Fibroblast of peridontal ligament (primary cell): Measurements from ENCODE around the gene THADA.

ENCODE experiments used
- DNase-seq: peaks from one replicate; pipeline ENCODE4 v3.0.0-alpha.2; 2010; ENCODE audit errors: extremely low read depth

The THADA gene

DNA sequence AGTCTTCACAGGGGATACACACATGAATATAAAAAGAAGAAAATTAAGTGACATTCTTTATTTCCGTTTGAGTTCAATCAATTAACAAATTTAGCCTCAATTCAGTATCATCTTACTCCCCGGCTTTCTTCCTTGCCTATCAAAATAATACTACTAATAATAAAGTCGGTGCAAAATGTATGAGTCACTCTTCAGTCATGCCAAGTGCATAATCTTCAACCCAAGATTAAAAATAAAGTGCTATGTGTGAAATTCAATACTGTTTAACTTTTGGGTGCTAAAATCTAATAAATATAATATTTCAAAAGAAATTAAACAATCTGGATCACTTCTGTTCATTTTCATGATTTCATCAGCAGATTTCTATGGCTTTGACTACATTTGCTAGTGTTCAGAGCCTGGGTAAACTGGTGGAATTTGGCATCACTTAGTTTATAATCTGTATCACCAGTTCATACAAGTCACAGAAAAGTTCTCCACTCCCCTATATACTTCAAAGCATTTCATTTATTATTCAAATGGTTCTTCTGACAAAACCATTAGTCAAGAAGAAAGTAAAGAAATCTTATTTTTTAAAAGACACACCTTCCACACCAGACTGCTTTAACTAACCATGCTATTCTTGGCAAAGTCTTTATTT is 183.6 kb downstream of the THADA start:
- DNase-seq: no peak

DNA sequence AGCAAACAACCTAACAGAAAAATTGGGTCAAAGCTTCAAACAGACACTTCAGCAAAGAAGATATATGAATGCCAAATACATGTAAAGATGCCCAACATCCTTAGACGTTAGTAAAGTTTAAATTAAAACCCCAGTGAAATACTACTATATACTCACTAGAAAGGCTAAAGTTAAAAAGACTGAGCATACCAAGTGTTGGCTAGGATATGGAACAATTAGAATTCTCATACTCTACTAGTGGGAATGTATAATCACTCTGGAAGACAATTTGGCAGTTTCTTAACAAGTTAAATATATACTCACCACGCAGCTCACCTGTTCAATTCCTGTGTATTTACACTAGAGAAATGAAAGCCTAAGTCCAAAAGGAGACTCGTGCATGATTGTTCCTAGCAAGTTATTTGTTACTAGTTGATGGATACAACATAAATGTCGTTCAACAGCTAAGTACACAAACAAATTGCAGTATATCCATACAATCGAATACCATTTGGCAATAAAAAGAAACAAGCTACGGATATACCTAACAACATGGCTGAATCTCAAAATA is 185.7 kb downstream of the THADA start:
- DNase-seq: no peak

DNA sequence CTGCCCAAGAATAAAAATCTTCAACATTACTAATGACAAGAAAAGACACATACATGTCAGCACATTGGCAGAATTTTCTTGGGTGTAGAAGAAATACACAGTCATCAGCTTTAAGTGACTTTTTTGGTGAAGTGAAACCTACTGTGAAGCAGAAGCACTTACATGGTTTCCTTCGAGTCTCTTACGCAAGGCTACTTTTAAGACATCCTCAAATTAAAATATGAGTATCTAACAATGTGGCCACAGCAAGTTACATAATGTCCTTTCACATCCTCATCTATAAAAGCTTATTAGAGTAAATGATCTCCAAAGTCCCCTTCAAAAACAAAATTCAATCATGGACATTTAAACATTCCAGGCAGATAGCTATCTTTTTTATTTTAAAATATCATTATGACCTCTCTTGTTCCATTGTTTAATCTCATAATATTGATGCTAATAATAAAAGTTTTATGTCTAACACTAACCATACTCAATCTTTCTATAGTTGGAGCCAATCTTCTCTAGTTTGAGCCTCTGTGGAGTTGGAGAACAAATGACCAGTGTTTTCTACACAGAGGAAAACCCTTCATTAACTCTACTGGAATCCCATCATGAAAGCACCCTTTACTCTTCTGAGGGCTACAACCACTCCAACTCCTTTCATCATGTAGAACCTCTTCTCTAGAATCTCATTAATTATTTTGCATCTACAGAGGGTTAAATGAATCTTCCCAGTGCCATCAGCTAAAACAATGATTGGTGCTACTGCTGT is 187.3 kb downstream of the THADA start:
- DNase-seq: peak; percentile 30

DNA sequence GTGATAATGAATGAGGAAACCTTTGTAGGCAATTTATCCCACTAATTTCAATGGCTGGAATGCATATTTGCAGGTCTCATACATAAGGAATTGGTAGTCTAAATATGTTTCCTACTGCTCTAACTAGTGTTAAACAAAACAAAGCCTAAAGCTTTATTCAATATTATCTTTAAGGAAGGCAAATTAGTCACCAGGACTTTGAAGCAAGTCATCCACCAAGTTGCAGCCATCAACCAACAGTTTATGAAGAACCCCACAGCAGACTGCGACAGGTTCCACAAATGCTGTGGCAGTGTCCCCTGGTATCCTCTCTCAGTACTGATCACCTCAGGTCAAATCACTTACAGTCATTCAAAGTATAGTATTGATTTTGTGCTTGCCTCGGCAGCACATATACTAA is 187.9 kb downstream of the THADA start:
- DNase-seq: no peak

DNA sequence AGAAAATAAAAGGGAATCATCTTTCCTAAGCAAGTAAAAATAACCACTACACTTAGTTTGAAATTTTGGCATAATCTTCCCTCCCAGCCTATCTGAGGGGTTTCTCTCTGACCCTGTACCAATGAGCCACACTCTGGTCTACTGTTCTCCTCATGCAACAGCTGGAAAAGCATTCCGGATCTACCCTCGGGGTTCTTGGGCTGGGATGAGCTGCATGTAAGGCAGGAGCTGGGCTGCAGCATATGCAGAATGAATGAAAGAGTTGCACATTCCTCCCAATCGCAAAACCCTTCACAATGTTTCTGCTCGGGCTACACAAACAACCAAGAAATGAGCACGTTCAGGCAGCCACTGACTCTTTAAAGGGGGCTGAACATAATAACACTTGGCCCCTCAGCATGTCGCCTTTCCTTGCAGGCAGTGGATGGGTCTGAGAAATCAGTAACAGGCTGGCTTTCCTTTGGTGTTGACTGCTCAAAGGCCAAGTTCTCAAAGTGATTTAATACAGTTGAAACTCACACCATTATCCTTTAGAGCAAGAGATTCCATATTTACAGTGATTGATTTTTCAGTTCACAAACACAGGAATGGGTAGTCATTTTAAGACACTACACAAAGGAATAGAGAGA is 189.1 kb downstream of the THADA start:
- DNase-seq: no peak

DNA sequence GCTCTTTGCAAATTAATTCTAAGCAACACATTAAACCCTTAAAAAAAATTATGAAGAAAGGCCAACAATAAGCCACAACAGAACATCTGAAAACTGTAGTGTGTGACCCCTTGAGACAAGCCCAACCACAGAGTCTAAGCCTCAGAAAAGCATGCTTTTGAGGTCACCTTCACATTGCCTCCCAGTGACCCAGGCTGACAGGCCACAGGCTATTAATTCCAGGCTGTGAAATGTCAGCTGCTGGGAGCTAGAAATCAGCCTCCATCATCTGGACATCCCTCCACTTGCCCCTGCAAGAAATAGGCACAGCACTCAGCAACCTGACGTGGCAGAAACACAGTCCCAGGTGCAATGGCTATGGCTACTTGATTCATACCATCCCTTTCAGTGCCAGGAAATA is 190.0 kb downstream of the THADA start:
- DNase-seq: no peak

DNA sequence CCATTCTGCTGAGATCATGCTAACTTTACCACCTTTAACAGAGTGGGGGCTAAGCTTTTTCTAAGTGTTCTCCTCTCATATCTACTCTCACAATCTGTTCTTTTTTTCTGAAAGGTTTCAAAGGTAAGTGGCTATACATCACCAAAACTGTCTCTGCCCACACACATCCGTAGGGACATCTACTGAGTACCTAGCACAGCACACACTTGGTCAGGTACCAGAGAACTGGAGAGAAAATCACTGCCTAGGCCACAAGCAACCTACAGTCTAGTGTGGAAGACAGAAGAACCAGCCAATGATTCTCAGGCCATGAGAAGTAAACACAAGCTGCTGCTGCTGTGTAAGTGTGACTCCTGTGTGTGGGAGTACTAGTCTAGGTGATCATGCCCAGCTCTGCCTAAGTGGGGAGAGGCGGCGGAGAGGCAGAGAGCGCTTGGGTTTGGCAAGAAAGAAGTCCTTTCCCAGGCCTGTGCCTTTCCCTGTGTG is 193.3 kb downstream of the THADA start:
- DNase-seq: no peak

DNA sequence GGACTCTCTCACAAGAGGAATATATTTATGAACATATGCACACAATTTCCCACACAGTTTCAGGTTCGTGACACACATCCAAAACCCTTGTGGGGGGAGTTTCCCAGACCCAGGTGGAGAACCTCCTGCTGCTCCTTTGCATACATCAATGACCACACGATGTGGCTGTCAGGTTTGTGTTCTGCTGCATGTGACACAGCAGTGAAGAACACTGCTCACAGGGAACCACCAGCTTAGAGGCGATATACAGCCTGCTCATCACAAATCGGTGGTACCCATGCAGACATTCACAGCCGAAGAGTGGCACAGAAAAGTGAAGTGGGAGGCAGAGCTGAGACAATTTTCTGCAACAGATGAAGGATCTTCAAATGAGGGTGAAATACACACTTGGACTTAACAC is 193.8 kb downstream of the THADA start:
- no peak for DNase-seq

DNA sequence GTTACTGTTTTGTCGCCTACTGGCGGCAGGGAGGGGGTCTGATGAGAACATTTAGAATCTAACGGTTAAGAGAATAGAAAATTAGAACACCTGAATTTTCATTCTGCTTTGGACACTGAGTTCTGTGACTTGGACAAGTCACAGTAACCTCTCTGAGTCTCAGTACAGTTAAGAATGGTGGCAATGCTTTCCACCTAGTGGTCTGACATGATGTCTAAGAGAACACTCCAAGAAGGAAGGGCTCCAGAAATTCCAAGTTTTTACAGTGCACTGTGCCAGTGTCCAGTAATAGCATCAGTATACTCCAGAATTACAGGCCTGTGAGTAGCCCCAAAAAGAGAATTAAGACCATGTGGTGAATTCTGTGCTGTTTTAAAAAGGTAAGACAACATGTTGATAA is 195.3 kb downstream of the THADA start:
- DNase-seq: peak; percentile 56

DNA sequence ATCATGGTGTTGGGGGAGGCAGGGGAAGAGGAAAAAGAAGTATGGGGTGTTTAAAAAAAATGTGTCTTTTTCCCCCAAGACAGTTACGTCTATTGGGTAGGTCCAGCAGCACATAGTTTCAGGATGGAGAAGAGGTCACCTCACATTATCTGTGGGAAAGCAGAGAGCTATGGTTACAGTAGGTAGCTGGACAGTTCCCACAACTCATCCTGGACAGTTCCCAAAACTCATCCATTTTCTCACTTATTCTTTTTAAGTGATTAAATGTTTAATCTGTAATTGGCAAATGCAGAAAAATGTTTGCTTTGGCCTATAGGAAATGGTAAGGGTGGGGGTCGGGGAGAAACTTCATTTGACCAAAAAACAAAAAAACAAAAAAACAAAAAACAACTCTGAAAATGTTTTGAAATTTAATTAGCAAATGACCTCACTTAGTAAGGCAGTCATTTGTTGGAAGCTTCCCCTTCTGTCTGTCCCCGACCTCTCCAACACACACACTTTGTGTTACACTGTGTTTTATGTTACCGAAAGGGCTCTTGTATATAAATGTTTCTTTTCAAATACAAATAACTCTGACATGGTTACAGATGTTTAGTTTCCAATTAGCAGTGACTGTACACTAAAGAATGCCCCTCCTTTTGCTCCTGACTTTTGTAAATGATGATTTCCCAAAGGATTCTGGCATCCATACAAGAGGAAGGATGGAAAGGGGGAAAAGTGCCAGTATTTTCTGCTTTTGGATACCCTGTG is 196.1 kb downstream of the THADA start:
- peak; percentile 93 for DNase-seq

DNA sequence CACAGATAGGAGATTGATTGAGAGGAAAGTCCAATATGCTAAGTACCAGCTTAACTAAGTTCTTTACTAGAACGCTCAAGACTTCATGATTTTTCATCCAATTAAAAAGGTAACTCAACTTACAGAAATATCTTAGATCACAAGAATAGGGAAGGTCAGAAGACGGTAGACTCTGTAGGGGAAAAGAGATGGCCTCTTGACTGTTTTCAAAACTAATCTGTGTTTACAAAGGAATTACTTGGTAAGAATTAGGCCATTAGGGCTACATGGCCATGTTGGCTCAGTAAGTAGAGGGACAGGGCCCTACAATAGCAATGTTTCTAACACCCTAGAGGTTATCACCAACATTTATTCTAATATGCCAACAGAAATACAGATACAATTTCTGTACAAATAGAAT is 196.7 kb downstream of the THADA start:
- no peak for DNase-seq

DNA sequence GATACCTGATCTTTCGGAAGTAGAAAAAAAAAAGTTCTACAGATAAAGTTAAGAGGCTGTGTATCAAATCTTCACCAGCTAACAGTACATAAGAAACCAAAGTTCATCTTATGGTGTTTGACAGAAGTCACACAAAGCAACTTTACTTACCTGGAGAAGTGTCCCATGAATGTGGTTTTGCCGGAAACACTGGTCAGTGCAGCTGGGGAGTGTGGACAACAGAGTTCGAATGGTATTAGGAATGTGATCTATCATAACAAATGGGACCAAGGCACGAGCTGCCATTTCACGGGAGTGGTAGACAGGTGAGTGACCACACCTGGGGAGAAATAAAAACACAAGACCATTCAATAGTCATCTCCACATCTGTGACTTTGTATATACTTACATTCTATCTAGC is 198.0 kb downstream of the THADA start:
- DNase-seq: no peak

DNA sequence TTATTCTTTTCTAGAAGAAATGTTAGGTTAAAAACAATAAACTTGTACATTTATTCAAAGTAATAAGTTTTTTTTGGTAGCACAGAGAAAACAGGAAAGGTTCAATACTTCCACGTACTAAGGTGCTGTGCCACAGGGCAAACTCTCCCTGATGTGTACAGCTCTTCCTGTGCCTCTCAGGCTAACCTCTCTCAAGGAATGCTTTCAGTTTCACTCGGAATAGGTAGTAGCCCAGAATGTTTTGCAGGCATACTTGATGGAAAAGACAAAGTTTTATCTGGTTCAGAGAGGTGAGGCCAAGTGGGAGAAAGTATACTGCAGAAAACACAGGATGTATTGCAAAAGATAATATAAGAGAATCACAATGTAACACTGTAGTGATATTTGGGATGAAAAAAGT is 198.4 kb downstream of the THADA start:
- no peak for DNase-seq

DNA sequence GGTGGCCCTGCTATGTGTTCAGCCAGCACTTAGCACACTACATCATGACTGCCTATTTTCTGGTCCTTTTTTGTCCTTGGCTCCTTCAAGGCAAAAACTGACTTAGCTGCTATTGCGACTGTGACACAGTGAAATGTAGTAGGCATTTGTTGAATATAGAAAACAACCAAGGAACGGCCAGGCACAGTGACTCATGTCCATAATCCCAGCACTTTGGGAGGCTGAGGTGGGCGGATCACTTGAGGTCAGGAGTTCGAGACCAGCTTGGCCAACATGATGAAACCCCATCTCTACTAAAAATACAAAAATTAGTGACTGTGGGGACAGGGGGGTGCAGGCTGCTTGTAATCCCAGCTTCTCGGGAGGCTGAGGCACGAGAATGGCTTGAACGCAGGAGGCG is 199.5 kb downstream of the THADA start:
- DNase-seq: peak; percentile 40

DNA sequence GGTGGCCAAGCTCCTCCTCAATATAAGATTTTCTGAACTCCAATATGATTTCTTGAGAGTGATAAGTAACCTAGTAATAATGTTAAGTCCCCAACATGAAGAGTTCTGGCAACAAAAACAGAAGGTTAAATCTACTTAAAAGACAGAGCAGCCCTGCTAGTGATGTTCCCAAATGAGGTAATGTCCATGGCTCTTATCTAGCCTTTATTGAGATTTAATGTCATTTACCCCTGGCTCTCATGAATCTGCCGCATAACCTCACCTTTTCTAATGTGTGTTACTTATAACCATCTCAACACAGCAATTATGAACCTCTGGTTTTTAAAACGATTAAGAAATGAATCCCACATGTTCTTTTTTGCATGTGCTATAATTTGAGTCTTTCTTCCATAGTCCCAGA is 201.9 kb downstream of the THADA start:
- DNase-seq: no peak

DNA sequence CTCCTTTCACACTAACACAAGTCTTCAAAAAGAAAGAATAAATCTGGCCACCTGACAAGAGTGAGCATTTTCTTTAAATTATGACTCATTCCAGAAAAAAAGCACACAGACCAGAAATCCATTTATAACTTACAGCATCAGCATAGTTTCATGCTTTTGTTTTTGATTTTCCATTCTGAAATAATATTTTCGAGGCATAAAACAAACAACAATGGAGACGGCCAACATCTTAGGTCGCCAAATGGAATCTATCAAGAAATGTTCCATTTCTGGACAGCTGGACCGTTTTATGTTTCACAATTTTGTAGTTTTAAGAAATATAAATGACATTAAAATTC is 204.0 kb downstream of the THADA start:
- DNase-seq: peak; percentile 76

DNA sequence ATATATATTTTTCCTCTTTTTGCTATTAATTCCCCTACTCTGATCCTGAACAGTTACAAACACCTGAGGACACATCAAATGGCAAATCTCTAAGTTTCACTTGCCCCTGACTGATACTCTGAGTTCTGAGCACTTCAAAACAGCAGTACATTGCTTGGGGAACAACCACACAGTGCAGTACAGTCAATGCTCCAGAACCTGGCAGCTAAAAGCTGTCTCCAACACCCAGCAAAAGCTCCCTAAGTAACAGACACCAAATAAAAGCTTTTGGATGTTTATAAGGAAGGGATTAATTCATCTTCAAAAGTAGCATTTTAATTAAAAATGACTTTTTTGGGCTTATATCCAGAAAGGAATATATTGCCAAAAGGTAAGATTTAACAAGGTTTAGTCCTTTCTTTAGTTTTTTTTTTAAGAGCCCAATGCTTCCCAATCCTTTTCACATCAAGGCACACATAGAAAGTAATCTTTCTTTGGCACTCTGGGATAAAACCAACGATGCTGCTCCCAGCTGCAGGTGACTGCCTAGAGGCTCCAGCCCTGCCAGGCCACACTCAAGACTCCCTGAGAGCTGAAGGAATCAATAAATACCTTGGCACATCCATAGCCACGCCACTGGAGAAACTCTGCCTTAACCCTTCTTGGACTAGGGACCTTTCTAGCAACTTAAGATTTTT is 204.5 kb downstream of the THADA start:
- no peak for DNase-seq

DNA sequence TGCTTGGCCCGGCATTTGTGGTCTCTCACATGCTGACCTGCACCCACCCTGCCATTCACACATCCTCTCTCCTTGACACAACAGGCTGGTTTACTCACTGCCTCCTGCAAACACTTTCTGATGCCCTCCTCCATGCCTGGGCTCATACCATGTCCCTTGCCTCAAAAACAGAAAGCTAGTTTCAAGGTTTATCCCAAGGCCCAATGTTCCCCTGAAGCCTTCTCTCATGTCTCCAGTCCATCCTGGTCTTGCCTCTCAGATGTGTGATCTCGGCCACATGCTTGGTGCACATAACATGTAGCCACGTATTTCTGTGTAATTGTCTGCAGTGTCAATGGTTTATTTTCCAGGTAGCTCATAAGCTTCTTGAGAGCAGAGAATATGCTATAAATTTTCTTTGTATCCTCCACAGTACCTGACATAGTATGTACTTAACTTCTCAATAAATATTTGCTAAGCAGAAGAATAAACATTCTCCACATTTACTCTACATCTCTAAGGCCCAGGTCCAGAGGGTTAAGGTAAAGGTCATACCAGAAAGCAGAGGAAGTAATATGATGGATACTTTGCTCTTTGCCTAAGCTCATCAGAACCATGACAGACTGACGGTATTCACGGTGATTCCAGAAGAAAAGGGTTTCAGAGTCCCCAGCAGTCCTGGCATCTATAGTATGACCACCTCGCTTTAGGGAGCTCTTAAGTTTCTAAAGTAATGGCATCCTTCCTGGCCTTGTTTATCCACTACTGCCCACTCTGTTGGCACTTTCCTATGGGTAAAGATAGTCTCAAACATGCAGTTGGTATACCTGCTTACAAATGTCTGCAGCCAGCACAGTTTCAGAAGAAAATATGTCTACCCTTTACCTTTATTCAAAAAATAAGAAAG is 206.0 kb downstream of the THADA start:
- no peak for DNase-seq

DNA sequence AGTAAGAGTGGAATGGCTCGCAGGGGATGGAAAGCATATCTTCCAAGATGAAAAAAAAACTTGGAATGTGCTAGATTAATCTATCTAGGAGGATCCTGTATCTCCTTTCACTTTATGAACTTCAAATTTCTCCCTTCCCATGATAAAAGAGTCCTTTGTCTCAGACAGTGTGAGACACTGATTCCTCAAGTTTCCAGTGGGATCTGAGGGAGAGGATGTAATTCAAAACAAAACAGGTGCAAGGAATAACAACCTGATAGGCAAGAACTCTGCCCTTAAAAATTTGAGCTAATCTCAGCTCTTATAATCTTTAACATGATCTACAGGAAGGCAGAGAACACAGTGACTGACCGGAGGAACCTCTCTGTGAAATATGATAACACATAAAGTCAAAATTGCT is 207.5 kb downstream of the THADA start:
- no peak for DNase-seq
